Stomach smooth muscle (tissue), 2 donors: ENCODE results near the gene ACTL6B.

Experiments used
- H3K27ac ChIP-seq: one replicate; pipeline ENCODE4 v1.7.0; 2013; ENCODE audit warnings: mild to moderate bottlenecking, low read length, inconsistent platforms
- H3K27me3 ChIP-seq, 2 donors: one replicate each; pipeline ENCODE4 v1.7.0; 2013; ENCODE audit warnings: low read length in 2 of 2; ENCODE audit not compliant: insufficient read depth in 2 of 2, control insufficient read depth in 1 of 2
- H3K36me3 ChIP-seq, 2 donors: one replicate each; pipeline ENCODE4 v1.7.0; 2013; ENCODE audit warnings: low read length in 2 of 2; ENCODE audit not compliant: control insufficient read depth in 2 of 2, insufficient read depth in 2 of 2
- H3K4me1 ChIP-seq: one replicate; pipeline ENCODE4 v1.7.0; 2013; ENCODE audit warnings: low read length; ENCODE audit not compliant: control insufficient read depth, insufficient read depth
- H3K4me3 ChIP-seq, 2 donors: one replicate each; pipeline ENCODE4 v1.7.0; 2013; ENCODE audit warnings: low read length in 2 of 2
- H3K9ac ChIP-seq, 2 donors: one replicate each; pipeline ENCODE4 v1.7.0; 2013; ENCODE audit warnings: low read length in 2 of 2, mild to moderate bottlenecking in 1 of 2
- H3K9me3 ChIP-seq, 2 donors: one replicate each; pipeline ENCODE4 v1.7.0; 2013; ENCODE audit warnings: low read length in 2 of 2; ENCODE audit not compliant: control insufficient read depth in 2 of 2
- donor health status: healthy.
- donor health status: Pancreatic carcinoma.

Gene ACTL6B

DNA sequence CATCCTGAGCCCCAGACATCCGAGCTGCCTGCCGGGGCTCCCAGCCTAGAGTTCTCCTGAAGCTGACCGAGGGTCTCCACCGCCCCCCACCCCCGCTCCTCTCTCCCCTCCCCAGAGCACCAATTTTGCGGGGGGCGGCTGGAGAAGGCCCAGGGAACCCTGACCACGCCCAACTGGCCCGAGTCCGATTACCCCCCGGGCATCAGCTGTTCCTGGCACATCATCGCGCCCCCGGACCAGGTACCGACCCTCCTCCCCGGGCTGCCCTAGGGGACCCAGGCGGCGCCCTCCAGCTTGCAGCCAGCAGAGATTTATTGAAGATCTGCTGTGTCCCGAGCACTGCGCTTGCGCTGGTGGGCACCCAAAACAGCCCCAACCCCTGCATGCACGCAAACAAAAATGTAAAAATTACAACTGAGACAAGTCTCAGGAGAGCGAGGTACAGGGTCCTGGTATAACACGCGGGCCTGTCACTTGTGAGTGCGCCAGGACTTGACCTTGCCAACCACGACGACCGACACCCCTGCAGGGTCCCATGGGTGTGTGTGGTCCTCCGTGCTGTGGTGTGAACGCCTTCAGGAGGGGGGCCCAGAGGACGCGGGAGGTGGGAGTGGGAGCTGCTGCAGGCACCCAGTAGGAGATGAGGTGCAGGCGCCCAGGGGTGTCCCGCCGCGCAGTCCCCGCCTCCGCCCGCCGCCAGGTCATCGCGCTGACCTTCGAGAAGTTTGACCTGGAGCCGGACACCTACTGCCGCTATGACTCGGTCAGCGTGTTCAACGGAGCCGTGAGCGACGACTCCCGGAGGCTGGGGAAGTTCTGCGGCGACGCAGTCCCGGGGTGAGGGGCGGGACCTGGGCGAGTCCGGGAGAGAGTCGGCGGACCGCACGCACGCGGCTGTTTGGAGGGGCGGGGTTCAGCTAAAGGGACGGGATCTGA, 51.0 kb downstream of the ACTL6B start:
- H3K9me3 ChIP-seq = no peaks in the 10 kb centered on the region
- no peaks in the 10 kb centered on the region for H3K27me3 ChIP-seq
- no peak overlapping the region for H3K27ac ChIP-seq
- no peaks in the 10 kb centered on the region for H3K36me3 ChIP-seq
- H3K4me1 ChIP-seq = peaks cover 30% of the 10 kb centered on the region
- peak overlapping the region in 1 of 2 donors; percentile 57 for H3K9ac ChIP-seq
- peak overlapping the region; percentile 78 for H3K4me3 ChIP-seq

- Histone ChIP-seq H3K4me3 (peak overlapping the region; percentile 78), H3K27me3 (no peaks in the 10 kb centered on the region), H3K4me1 (peaks cover 30% of the 10 kb centered on the region), H3K27ac (no peak overlapping the region), H3K36me3 (no peaks in the 10 kb centered on the region), H3K9me3 (no peaks in the 10 kb centered on the region), H3K9ac (peak overlapping the region; percentile 55 to 57)
These were observed 51.9 kb downstream of the ACTL6B start for GRCh38 chr7:100604028-100604975.

- Histone ChIP-seq H3K9ac (peak overlapping the region; percentile 36 to 53), H3K4me3 (peak overlapping the region; percentile 62 to 78), H3K4me1 (peaks cover 30% of the 10 kb centered on the region), H3K27me3 (no peaks in the 10 kb centered on the region), H3K27ac (peak overlapping the region; percentile 46), H3K9me3 (no peaks in the 10 kb centered on the region), H3K36me3 (no peaks in the 10 kb centered on the region)
These were observed 52.6 kb downstream of the ACTL6B start for GRCh38 chr7:100603726-100604027.

- Histone ChIP-seq H3K27ac (peak overlapping the region; percentile 46), H3K4me1 (peaks cover 30% of the 10 kb centered on the region), H3K9ac (peak overlapping the region; percentile 36 to 53), H3K4me3 (peak overlapping the region; percentile 62 to 78), H3K27me3 (no peaks in the 10 kb centered on the region), H3K9me3 (no peaks in the 10 kb centered on the region), H3K36me3 (no peaks in the 10 kb centered on the region)
These were observed 53.1 kb downstream of the ACTL6B start for GRCh38 chr7:100602889-100603725.

GRCh38 chr7:100600730-100601038, 55.6 kb downstream of the ACTL6B start:
- no peak overlapping the region for H3K27ac ChIP-seq
- no peaks in the 10 kb centered on the region for H3K9me3 ChIP-seq
- peaks cover 29% of the 10 kb centered on the region for H3K4me1 ChIP-seq
- no peaks in the 10 kb centered on the region for H3K36me3 ChIP-seq
- no peak overlapping the region for H3K4me3 ChIP-seq
- no peak overlapping the region for H3K9ac ChIP-seq
- H3K27me3 ChIP-seq = no peaks in the 10 kb centered on the region

GRCh38 chr7:100599911-100600729, 56.1 kb downstream of the ACTL6B start:
- Histone ChIP-seq H3K9ac (no peak overlapping the region), H3K4me3 (no peak overlapping the region), H3K36me3 (no peaks in the 10 kb centered on the region), H3K27me3 (no peaks in the 10 kb centered on the region), H3K9me3 (no peaks in the 10 kb centered on the region), H3K4me1 (peaks cover 24% of the 10 kb centered on the region), H3K27ac (no peak overlapping the region)

- Histone ChIP-seq H3K27ac (no peak overlapping the region), H3K27me3 (no peaks in the 10 kb centered on the region), H3K4me3 (no peak overlapping the region), H3K4me1 (peaks cover 11% of the 10 kb centered on the region), H3K9ac (no peak overlapping the region), H3K36me3 (no peaks in the 10 kb centered on the region), H3K9me3 (no peaks in the 10 kb centered on the region)
These were observed 57.8 kb downstream of the ACTL6B start for GRCh38 chr7:100598425-100598824.

GRCh38 chr7:100595188-100595587, 61.1 kb downstream of the ACTL6B start:
- Histone ChIP-seq H3K9ac (no peak overlapping the region), H3K4me1 (peaks cover 2% of the 10 kb centered on the region), H3K4me3 (no peak overlapping the region), H3K36me3 (no peaks in the 10 kb centered on the region), H3K27ac (no peak overlapping the region), H3K27me3 (peaks cover 0 to 6% of the 10 kb centered on the region in 2 donors), H3K9me3 (no peaks in the 10 kb centered on the region)
